ENCODE measurements around the gene OR5T2.
"Not testable (repeated sequence)": the region's sequence is repeated elsewhere in the genome, so short reads cannot be mapped to it uniquely, and the experiment has no call there.

The OR5T2 gene

GRCh38 chr11:56234155-56234554 lies at the start of gene OR5T2:
OR5T2 (minus strand) TSS chr11:56234255; CDS start chr11:56233062, 1,193 bp downstream.
- no peak for DNase-seq

GRCh38 chr11:56273854-56274253 lies 39.8 kb upstream of the OR5T2 start, which contains the start of gene OR5T1:
OR5T1 (plus strand) TSS chr11:56274154; CDS start chr11:56275639, 1,485 bp downstream.
- no peak for DNase-seq

DNA sequence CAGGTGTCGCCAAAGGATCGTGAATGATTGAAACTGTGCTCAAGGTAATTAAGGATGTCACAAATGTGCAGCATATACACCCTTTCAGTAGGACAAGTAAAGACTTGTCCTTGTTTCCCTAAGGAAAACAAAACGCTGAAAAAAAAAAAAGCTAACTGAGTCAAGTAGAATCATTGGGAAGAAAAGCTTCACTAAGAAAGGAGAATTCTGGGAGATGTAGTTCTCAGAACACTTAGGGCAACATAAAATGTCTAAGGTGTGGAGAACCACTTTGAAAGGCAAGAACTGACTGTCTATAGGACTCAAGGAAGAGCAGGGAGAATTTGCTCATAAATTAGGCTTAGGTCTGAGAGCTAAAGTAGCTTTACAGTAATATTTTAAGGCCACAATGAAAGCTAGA lies 37.0 kb upstream of the OR5T2 start:
- no peak for DNase-seq

GRCh38 chr11:56251954-56252353 lies 17.9 kb upstream of the OR5T2 start, which contains the start of gene OR5T3:
OR5T3 (plus strand) TSS chr11:56252254; CDS start chr11:56252254, 0 bp downstream.
- no peak for DNase-seq

DNA sequence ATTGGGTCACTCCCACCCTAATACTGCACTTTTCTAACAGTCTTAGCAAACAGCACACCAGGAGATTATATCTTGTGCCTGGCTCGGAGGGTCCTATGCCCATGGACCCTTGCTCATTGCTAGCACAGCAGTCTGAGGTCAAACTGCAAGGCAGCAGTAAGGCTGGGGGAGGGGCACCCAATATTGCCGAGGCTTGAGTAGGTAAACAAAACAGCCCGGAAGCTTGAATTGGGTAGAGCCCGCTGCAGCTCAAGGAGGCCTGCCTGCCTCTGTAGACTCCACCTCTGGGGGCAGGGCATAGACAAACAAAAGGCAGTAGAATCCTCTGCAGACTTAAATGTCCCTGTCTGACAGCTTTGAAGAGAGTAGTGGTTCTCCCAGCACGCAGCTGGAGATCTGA lies 14.3 kb downstream of the OR5T2 start:
- DNase-seq = not testable (repeated sequence)

DNA sequence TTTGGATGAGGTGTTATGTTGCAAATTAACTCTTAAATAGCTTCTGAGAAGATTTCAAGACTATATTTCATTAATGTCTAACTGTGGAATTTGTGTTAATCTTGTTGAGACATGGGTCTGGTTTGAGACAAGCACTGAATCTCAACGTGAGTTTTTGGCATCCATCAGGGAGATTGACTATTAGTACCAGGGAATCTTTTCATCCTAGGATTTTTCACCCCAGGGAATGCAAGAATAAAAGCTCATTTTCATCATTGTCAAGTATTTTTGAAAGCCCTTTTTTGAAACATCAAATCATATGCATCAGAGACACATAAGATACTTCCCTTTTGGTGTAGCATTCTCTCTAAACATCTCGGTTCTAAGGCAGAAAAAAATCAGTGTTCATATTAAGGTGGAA lies 19.5 kb downstream of the OR5T2 start:
- no peak for DNase-seq

DNA sequence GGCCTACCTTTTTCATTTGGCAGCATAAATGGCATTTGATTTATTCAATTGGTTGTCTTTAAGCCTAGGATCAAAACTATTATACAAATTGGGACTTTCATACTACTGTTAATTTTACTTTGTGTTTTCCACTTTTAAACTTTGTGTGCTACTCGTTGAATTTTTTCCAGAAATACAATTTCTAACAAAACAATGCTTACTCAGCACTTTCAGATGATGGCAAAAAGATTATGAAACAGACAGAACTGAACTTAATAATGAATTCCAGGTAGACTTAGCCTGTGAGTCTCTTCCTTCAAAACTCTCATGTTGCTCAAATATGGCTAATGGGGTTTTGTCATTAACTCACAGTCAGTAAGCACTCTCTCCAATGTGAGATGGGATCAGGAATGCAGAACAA lies 26.3 kb downstream of the OR5T2 start:
- no peak for DNase-seq

GRCh38 chr11:56197367-56197766 lies 36.7 kb downstream of the OR5T2 start:
- no peak for DNase-seq

DNA sequence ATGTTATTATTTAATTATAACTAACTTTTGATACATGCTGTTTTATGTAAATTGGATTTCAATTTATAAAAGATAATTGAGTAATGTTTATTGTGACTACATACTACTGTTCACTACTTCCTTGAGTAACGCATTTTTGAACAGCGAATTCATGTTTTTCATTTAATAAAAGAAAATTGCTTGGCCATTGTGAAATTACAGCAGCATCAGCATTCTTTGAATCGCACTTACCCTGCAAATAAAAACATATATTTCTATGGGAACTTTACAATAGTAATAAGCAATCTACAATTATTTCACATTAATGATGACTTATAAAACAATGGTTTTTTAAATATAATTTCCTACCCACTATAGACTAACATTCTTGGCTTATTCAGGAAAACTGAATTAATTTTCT lies 37.4 kb downstream of the OR5T2 start:
- no peak for DNase-seq

DNA sequence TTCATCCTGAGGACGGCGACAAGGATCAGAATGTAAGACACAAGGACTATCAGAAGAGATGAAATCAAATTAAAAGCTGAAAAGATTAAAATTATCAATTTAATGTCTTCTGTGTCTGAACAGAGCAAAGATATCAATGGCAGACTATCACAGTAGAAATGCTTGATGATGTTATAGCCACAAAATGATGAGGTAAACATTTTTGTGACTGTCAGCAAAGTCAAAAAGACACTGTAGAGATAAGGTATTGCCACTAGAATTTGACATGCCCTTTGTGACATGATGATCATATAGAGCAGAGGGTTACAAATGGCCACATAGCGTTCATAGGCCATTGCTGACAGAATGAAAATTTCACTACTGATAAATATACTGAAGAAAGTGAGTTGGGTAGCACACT lies 45.5 kb downstream of the OR5T2 start:
- DNase-seq = no peak

- no peak for DNase-seq
Observed at GRCh38 chr11:56183459-56183858, 50.6 kb downstream of the OR5T2 start.
